Umbilical cord (tissue), 2 donors: ENCODE data around the gene PAFAH1B2. TPM values are rescaled to one million over a fixed set of nuclear protein-coding genes. Genes with fewer than 3 reads are reported as not detected.
A peak's percentile ranks its signal among the peaks of the same experiment; 100 is the strongest.

Experiments used
- DNase-seq: peaks from one replicate; pipeline ENCODE4 v3.0.0-alpha.2; 2015; ENCODE audit warnings: low spot score
- total RNA-seq: library from RNA; depleted of rRNA; stranded (reverse); fragments of >200 nt; gene quantifications from one replicate; pipeline ENCODE4 v1.2.3, GENCODE V29; 2014; ENCODE audit warnings: low replicate concordance; ENCODE audit not compliant: insufficient read depth

Gene PAFAH1B2
- total RNA-seq, 1 donor from 2014 or later, result 117 TPM

- peak; percentile 32 for DNase-seq
Observed at GRCh38 chr11:117220568-117220967, 76.5 kb downstream of the PAFAH1B2 start.

- peak; percentile 73 for DNase-seq
Observed at GRCh38 chr11:117220999-117221774, 77.1 kb downstream of the PAFAH1B2 start.

DNA sequence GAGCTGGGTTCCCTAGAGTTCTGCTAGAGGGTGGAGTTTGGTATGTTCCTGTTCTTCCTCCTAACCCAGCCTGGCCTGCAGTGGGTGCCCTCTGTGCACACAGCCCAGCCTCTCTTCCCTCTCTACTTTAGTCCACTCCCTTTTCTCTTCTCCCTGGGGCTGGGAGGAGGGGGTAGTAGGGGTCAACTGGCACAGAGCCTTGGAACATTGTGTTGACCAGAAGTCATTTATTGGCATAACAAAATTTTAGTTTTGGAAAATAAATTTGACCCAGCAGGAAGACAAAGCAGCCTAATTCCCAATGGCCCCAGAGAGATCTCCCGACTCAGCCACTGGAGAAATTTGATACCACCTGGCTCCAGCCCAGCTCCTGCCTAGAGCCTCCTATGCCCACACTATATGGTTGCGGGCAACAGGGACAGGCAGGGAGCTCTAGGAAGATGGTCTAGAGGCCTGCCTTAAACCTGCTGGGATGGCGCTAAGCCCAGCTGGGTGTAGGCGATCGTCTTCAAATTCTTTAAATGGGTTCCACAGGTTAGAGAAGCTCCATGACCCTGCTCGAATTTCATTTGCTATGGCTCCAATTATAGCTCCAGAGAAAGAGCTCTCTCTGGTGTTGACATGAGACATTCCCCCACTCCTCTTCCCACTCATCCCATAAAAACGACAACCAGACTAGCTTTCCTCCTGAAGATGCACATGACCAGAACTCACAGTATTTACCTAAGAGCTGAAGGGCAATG, 77.9 kb downstream of the PAFAH1B2 start:
- peak; percentile 67 for DNase-seq

DNA sequence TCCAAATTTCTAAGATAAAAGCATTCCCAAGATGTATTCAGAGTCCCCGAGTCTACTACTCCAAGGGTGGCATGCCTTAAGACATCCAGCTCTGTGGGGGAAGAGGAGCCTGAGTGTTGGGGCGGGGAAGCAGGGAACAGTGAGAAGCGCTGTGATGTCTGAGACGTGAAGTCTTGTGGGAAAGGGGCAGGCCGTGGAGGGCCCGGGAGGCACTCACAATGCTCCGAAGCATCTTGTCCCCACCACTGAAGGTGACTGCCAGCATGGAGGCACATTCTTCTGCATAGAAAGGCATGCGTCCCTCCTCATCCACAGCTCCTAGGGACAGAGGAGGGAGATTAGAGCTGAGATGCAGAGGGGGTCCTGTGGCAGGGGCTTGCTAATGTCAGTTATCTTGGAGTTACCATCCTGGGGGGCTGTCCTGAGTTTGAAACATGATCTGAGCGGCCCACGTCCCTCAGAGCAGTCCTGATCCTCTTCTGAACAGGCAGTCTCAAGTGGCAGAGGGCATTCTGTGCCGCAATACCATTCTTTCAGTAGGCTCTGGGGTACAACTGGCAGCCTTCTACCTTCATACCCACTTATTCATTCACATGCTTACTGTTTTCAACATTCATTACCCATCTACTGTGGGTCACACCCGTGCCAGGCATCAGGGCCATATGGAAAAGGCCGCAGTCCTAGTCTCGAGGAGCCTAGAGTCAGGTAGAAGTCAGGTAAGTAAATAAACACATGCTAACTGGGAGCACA, 79.1 kb downstream of the PAFAH1B2 start:
- DNase-seq, result no peak

DNA sequence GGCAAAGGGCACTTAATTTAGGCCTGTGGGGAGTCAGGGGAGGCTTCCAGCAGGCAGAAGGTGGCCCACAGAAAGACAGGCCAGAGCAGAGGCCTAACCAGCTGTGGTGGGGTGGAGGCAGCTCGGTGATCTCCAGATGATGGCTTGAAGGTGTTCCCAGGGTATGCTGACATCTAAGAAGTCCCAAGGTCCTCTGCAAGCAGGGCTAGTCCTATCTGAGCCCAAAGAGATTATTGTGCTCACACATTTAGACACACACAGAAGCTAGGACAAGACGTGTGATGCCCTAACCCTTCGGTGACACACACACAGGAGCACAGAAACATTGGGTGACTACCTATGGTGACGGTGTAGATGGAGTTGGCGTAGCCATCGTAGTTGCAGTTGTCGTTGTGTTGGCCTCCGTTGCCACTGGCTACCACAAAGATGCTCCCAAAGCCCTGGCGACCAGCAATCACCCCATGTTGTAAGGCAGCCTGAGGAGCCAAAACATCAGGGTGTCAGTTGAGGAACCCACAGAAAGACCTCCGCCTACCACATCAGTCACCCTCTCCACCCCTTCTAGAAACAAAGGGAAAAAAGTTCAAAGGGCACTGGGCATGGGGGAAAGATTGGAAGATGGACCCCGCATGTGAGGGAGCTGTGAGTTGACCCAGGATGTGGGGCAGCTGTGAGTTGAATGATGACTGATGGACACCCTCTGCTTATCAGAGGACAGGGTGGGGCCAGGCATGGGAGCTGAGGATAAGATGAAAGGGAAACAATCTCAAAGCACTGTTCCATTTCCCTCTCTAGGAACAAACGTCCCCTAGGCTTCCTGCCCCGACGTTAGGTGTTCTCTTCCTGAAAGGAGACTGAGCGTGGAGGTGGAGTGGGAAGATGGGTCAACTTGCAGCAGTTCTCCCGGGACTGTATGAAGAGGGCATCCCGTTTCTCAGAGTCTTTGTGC, 79.9 kb downstream of the PAFAH1B2 start:
- DNase-seq, result no peak

DNA sequence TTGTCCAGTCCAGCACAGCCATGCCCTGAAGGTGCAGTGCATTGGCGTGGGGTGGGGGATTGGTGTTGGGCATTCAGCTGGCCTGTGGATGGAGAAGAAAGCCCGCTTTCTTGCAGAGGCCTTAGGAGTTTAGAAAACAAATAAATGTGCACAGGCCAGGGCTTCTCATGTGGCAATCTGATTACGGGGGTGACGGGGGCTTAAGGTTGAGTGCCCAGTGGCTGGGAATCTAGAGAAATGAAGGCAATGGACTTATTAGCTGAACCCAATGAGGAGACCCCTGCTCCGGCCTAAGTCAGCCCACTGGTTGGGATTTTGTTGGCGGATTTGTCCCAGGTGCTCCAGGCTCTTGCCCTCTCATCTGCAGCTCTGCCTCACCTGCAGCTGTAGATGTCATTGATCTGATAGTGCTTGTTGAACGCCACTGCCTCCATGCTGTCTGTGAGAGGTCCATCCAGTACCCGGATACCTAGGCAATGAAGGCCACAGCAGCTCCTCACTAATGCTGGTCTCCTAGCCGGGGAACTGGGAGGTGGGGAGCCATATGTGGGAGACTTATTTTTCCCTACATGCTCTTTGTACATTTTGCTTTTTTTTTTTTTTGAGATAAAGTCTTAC, 81.6 kb downstream of the PAFAH1B2 start:
- DNase-seq, result no peak

Other genes with a start within 250 kb of the PAFAH1B2 start
- 12.3 TPM for gene SIK3, start 45.9 kb upstream of the PAFAH1B2 start, total RNA-seq
- gene SIDT2, start 34.5 kb downstream of the PAFAH1B2 start, total RNA-seq, result 37.3 TPM
- 5,845 TPM for gene TAGLN, start 55.1 kb downstream of the PAFAH1B2 start, total RNA-seq
- 27.0 TPM for gene PCSK7, start 87.8 kb downstream of the PAFAH1B2 start, total RNA-seq
- 10.8 TPM for gene RNF214, start 88.4 kb downstream of the PAFAH1B2 start, total RNA-seq
- gene BACE1-AS, start 147.1 kb downstream of the PAFAH1B2 start, total RNA-seq, result 6.3 TPM
- gene BACE1, start 172.0 kb downstream of the PAFAH1B2 start, total RNA-seq, result 12.0 TPM
- 49.8 TPM for gene CEP164, start 183.6 kb downstream of the PAFAH1B2 start, total RNA-seq